Suprapubic skin (tissue), 4 donors: ENCODE results near the gene FEZF2. TPM values are rescaled to one million over a fixed set of nuclear protein-coding genes. Genes with fewer than 3 reads are reported as not detected.

Source experiments
- DNase-seq, 2 donors: peaks; one replicate each; pipeline ENCODE4 v3.0.0-alpha.2; 2019; ENCODE audit warnings: low spot score in 2 of 2
- H3K27ac ChIP-seq: fragments of 200-600 bp; sonication (generic); one replicate; pipeline ENCODE4 v1.5.1; 2019
- H3K27me3 ChIP-seq: fragments of 200-600 bp; sonication (generic); one replicate; pipeline ENCODE4 v1.5.1; 2019
- H3K36me3 ChIP-seq: fragments of 200-600 bp; sonication (generic); one replicate; pipeline ENCODE4 v1.5.1; 2019
- H3K4me1 ChIP-seq: fragments of 200-600 bp; sonication (generic); one replicate; pipeline ENCODE4 v1.5.1; 2019
- H3K4me3 ChIP-seq: fragments of 200-600 bp; sonication (generic); one replicate; pipeline ENCODE4 v1.5.1; 2019; ENCODE audit warnings: mild to moderate bottlenecking
- H3K9me3 ChIP-seq: fragments of 200-600 bp; sonication (generic); one replicate; pipeline ENCODE4 v1.5.1; 2019
- CTCF ChIP-seq, 2 donors: fragments of 200-600 bp in 1 of 2; fragments of 450-650 bp in 1 of 2; sonication (generic) in 1 of 2; IDR thresholded peaks; one replicate each; pipeline ENCODE4 v1.5.1; 2016 to 2019; ENCODE audit warnings: antibody characterized with exemption in 2 of 2, mild to moderate bottlenecking in 1 of 2, moderate library complexity in 1 of 2
- EP300 ChIP-seq: sonication (generic); formaldehyde crosslinking; IDR thresholded peaks from one replicate; pipeline ENCODE4 v1.6.1; 2017; ENCODE audit warnings: antibody characterized with exemption
- POLR2A ChIP-seq, 2 donors: fragments of 450-650 bp; IDR thresholded peaks; one replicate each; pipeline ENCODE4 v1.6.1; 2017; ENCODE audit warnings: antibody characterized with exemption in 2 of 2, mild to moderate bottlenecking in 2 of 2, moderate library complexity in 2 of 2
- POLR2AphosphoS5 ChIP-seq, 3 donors: sonication (generic); formaldehyde crosslinking; IDR thresholded peaks; one replicate each; pipeline ENCODE4 v1.6.1; 2017; ENCODE audit warnings: antibody characterized with exemption in 3 of 3
- WGBS: methylation state at CpG from one replicate; pipeline ENCODE4 v1.1.5; 2018; 5-methylcytosine and 5-hydroxymethylcytosine counted together
- total RNA-seq, 4 donors: library from RNA; depleted of rRNA; stranded (reverse); fragments of >200 nt; gene quantifications; one replicate each; pipeline ENCODE4 v1.1.0, GENCODE V29; 2016

The FEZF2 gene
- total RNA-seq, 4 donors from 2014 or later, result not detected

GRCh38 chr3:62359531-62359930 lies 13.8 kb downstream of the FEZF2 start:
- Histone ChIP-seq H3K4me3 (no peak overlapping the region), H3K4me1 (no peaks in the 10 kb centered on the region), H3K9me3 (no peaks in the 10 kb centered on the region), H3K27ac (no peak overlapping the region), H3K36me3 (no peaks in the 10 kb centered on the region), H3K27me3 (peaks cover 33% of the 10 kb centered on the region)
- DNase-seq, result no peak
- TF ChIP-seq EP300 (no peak), POLR2A (IDR thresholded peaks at IDR 0.05) (no peak), CTCF (IDR thresholded peaks at IDR 0.05) (no peak), POLR2AphosphoS5 (IDR thresholded peaks at IDR 0.05) (no peak)
- WGBS, result 80% methylated on average over 4 of the region's 4 CpGs

DNA sequence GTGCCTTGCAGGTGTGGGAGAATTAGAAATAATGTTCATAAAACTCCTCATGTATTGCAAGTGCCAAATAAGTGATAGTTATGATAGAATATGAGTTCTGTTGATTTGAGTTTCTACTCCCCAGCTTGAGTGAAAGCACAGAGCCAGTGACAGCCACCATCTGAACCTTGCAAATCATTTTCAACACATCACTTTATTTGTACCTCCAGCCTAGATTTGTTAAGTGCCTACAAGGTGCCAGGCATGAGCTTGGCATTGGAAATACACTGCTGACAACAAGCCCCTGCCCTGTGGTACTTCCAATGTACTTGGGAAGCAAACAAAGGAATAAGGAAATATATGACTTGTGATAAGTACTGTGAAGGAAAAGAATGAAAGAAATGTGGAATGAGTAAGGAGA lies 17.0 kb downstream of the FEZF2 start:
- H3K36me3 ChIP-seq, result no peaks in the 10 kb centered on the region
- TF ChIP-seq CTCF (IDR thresholded peaks at IDR 0.05) (no peak), POLR2AphosphoS5 (IDR thresholded peaks at IDR 0.05) (no peak), POLR2A (IDR thresholded peaks at IDR 0.05) (no peak), EP300 (no peak)
- H3K4me3 ChIP-seq, result no peak overlapping the region
- H3K4me1 ChIP-seq, result no peaks in the 10 kb centered on the region
- no peaks in the 10 kb centered on the region for H3K9me3 ChIP-seq
- peaks cover 25% of the 10 kb centered on the region for H3K27me3 ChIP-seq
- H3K27ac ChIP-seq, result no peak overlapping the region
- no peak for DNase-seq

GRCh38 chr3:62355703-62356102 lies 17.6 kb downstream of the FEZF2 start:
- H3K4me3 ChIP-seq, result no peak overlapping the region
- no peaks in the 10 kb centered on the region for H3K9me3 ChIP-seq
- no peak for TF ChIP-seq POLR2AphosphoS5 (IDR thresholded peaks at IDR 0.05)
- H3K27ac ChIP-seq, result no peak overlapping the region
- H3K4me1 ChIP-seq, result no peaks in the 10 kb centered on the region
- H3K27me3 ChIP-seq, result peaks cover 31% of the 10 kb centered on the region
- 77% methylated on average over 3 of the region's 3 CpGs for WGBS
- no peaks in the 10 kb centered on the region for H3K36me3 ChIP-seq
- no peak for DNase-seq

DNA sequence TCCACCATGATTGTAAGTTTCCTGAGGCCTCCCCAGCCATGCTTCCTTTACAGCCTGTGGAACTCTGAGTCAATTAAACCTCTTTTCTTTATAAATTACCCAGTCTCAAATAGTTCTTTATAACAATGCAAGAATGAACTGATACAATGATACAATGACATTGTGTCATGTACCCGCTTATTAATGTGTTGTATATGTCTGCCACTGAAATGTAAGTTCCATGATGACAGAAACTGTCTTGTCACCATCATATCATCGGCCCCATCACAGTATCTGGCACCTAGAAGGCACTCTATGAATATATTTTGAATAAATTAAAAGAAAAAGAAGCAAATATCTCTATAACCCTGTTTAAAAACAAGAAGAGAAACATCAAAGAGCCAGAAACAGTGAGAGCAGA lies 29.6 kb downstream of the FEZF2 start:
- Histone ChIP-seq H3K27me3 (no peaks in the 10 kb centered on the region), H3K9me3 (no peaks in the 10 kb centered on the region), H3K4me1 (no peaks in the 10 kb centered on the region), H3K4me3 (no peak overlapping the region), H3K36me3 (no peaks in the 10 kb centered on the region), H3K27ac (no peak overlapping the region)
- DNase-seq, result no peak
- WGBS, result 81% methylated on average over 2 of the region's 2 CpGs
- TF ChIP-seq CTCF (IDR thresholded peaks at IDR 0.05) (no peak), EP300 (no peak), POLR2AphosphoS5 (IDR thresholded peaks at IDR 0.05) (no peak), POLR2A (IDR thresholded peaks at IDR 0.05) (no peak)

GRCh38 chr3:62335196-62335595 lies 38.2 kb downstream of the FEZF2 start:
- 90% methylated on average over 3 of the region's 3 CpGs for WGBS

More at GRCh38 chr3:62335196-62335595, 38.2 kb downstream of the FEZF2 start:
- Histone ChIP-seq H3K27me3 (no peaks in the 10 kb centered on the region), H3K27ac (no peak overlapping the region), H3K36me3 (peaks cover 7% of the 10 kb centered on the region), H3K4me3 (no peak overlapping the region), H3K9me3 (no peaks in the 10 kb centered on the region), H3K4me1 (no peaks in the 10 kb centered on the region)
- no peak for DNase-seq
- TF ChIP-seq EP300 (no peak), POLR2AphosphoS5 (IDR thresholded peaks at IDR 0.05) (no peak), POLR2A (IDR thresholded peaks at IDR 0.05) (no peak), CTCF (IDR thresholded peaks at IDR 0.05) (no peak)
